Measurements from ENCODE around the gene HDDC2.

The HDDC2 gene

DNA sequence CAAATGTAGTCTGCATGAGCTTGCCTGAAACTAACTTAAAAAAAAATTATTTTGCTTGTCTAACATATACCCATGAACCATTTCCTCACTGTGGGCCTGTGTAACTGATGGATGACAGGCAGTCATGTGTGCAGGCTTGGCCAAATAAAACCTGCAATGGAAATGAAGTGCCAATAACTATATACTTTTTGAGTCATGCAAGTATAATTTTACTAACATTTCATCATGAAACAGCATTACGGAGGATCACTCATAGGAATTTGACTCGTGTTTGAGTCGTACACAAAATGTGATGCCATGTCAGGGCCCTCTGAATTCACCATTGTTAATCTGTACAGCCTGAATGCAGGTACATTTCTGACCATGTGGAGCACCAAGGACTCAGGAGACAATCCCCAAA is 46.6 kb downstream of the HDDC2 start:
- Histone ChIP-seq H3K4me1 (no peaks in the 10 kb centered on the region; the same call in 1 of the 2 replicates), H3K9me3 (no peaks in the 10 kb centered on the region), H3K4me3 (ENCODE audit: low read depth, low read length) (no peak overlapping the region), H3K27me3 (no peaks in the 10 kb centered on the region), H3K36me3 (no peaks in the 10 kb centered on the region)
- TF ChIP-seq, protein P1, sequence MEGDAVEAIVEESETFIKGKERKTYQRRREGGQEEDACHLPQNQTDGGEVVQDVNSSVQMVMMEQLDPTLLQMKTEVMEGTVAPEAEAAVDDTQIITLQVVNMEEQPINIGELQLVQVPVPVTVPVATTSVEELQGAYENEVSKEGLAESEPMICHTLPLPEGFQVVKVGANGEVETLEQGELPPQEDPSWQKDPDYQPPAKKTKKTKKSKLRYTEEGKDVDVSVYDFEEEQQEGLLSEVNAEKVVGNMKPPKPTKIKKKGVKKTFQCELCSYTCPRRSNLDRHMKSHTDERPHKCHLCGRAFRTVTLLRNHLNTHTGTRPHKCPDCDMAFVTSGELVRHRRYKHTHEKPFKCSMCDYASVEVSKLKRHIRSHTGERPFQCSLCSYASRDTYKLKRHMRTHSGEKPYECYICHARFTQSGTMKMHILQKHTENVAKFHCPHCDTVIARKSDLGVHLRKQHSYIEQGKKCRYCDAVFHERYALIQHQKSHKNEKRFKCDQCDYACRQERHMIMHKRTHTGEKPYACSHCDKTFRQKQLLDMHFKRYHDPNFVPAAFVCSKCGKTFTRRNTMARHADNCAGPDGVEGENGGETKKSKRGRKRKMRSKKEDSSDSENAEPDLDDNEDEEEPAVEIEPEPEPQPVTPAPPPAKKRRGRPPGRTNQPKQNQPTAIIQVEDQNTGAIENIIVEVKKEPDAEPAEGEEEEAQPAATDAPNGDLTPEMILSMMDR (IDR thresholded peaks at IDR 0.05; ENCODE audit: low read depth, low read length), result no peak
- DNase-seq, result no peak

DNA sequence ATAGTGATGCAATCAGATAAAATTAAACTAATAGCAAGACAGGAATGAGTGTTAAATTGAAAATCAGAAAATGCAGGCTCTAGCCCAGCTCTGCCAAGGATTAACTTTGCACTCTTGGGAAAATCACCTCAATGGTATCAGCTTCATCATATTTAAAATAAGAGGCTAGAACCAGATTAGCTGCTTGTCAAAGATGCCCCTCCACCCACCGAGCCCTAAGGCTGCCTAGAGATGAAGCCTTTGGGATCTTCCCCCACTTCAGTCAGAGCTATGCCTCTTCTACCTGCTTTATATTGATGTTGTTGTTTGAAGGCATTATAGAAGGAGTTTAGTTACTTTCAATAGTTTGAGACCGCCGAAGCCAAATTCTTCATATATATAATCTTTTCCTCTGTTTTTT is 47.4 kb downstream of the HDDC2 start:
- DNase-seq, result no peak
- Histone ChIP-seq H3K4me1 (no peaks in the 10 kb centered on the region; the same call in 1 of the 2 replicates), H3K36me3 (no peaks in the 10 kb centered on the region), H3K27me3 (no peaks in the 10 kb centered on the region), H3K4me3 (ENCODE audit: low read depth, low read length) (no peak overlapping the region), H3K9me3 (no peaks in the 10 kb centered on the region)
- TF ChIP-seq, protein P1 (IDR thresholded peaks at IDR 0.05; ENCODE audit: low read depth, low read length), result no peak

DNA sequence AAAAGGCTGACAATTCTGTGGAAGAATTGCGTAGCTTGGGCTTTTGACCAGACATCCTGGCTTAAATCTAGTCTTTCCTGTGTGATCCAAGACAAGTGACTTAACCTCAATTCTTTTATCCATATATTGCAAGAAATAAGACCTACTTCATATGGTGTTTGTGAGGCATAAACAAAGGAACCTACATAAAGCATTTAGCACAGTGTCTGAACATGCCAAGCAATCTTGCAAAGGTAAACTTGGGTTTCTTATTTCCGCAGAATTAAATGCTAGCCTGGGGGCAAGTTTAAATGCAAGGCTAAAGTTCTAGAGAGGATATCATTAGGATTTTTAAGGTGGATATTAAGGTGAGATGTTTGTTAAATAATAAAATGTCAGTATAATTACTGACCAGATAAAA is 47.9 kb downstream of the HDDC2 start:
- Histone ChIP-seq H3K36me3 (no peaks in the 10 kb centered on the region), H3K4me3 (ENCODE audit: low read depth, low read length) (no peak overlapping the region), H3K4me1 (no peaks in the 10 kb centered on the region; the same call in 1 of the 2 replicates), H3K9me3 (no peaks in the 10 kb centered on the region), H3K27me3 (no peaks in the 10 kb centered on the region)
- TF ChIP-seq, protein P1 (IDR thresholded peaks at IDR 0.05; ENCODE audit: low read depth, low read length), result no peak
- DNase-seq, result no peak

DNA sequence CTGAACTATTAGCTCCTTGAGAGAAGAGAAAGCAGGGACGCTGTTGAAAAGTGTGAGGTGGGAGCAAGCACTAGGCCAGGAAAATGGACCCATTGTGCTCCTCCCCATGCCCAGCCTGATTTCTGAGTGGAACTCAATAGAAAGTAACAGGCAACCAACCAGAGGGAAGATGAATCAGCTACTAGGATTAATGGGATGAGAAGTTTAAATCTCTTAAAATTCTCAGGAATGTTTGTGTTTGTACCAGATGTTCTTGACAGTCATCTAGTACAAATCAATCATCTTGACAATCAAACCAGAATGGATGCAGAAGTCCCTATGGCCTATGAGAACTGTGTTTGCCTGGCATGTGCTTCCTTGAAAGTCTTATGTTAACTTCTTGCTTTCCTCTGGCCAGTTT is 48.9 kb downstream of the HDDC2 start:
- no peaks in the 10 kb centered on the region; the same call in 1 of the 2 replicates for H3K27me3 ChIP-seq
- TF ChIP-seq, protein P1 (IDR thresholded peaks at IDR 0.05; ENCODE audit: low read depth, low read length), result no peak
- H3K4me1 ChIP-seq, result no peaks in the 10 kb centered on the region; the same call in 1 of the 2 replicates
- no peaks in the 10 kb centered on the region for H3K36me3 ChIP-seq
- H3K9me3 ChIP-seq, result no peaks in the 10 kb centered on the region
- no peak overlapping the region for H3K4me3 ChIP-seq (ENCODE audit: low read depth, low read length)
- no peak for DNase-seq

DNA sequence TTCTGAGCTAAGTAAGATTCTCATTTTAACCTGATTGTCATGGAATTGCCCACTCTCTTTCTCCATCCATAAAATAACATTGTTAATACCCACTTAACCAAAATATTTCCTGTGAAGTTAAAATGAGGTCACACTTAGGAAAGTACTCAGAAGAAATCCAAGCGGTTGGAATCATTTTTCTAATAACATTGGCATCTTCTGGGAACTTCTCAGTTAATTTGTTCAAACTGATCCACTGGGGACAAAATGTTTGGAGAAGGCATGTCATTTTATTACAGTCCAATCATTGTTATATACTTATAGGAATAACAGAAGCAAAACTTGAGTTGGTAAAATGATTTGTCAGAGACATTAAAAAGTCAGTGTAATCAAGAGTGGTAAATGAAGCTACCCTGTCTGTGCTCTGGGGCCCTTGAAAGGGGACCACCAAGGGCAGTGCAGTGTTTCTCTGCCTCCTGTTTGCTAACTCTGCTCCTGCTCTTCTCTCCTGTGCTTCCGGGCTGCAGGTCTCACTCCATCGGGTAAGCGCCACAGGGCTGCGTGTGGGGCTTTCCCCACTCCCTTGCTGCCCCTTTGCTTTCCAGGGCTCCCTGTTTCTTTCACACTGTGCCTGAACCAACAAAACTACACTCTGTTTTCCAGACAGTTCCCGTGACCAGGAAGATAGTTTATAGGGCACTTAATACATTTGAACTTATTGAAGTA is 50.1 kb downstream of the HDDC2 start:
- no peaks in the 10 kb centered on the region; the same call in 1 of the 2 replicates for H3K4me1 ChIP-seq
- TF ChIP-seq, protein P1 (IDR thresholded peaks at IDR 0.05; ENCODE audit: low read depth, low read length), result no peak
- H3K9me3 ChIP-seq, result no peaks in the 10 kb centered on the region
- no peak for DNase-seq
- H3K4me3 ChIP-seq (ENCODE audit: low read depth, low read length), result no peak overlapping the region
- H3K36me3 ChIP-seq, result no peaks in the 10 kb centered on the region
- no peaks in the 10 kb centered on the region; the same call in 1 of the 2 replicates for H3K27me3 ChIP-seq

DNA sequence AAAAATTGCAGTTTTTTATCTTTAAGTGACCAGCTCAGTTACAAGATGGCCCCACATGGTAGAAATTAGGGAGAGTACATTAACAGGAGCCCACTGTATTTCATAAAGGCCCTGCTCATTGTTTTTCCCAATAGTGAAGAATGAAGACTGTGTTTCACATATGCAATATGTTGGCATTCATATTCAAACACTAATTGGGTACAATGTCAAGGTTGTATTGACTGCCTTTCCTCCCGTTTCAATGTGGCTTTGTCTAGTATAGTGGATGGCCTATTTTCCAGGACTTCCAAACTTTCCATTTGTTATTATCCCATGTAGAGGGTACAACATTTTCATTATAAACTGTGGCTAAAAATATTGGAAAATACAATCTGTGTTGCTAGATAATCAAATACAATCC is 51.3 kb downstream of the HDDC2 start:
- TF ChIP-seq, protein P1 (IDR thresholded peaks at IDR 0.05; ENCODE audit: low read depth, low read length), result no peak
- no peaks in the 10 kb centered on the region for H3K36me3 ChIP-seq
- no peak for DNase-seq
- no peaks in the 10 kb centered on the region for H3K9me3 ChIP-seq
- H3K4me1 ChIP-seq, result no peaks in the 10 kb centered on the region; the same call in 1 of the 2 replicates
- H3K4me3 ChIP-seq (ENCODE audit: low read depth, low read length), result no peak overlapping the region
- no peaks in the 10 kb centered on the region; the same call in 1 of the 2 replicates for H3K27me3 ChIP-seq

Measured in BE2C (cell line).